ENCODE measurements around the gene GREB1.

Gene GREB1

DNA sequence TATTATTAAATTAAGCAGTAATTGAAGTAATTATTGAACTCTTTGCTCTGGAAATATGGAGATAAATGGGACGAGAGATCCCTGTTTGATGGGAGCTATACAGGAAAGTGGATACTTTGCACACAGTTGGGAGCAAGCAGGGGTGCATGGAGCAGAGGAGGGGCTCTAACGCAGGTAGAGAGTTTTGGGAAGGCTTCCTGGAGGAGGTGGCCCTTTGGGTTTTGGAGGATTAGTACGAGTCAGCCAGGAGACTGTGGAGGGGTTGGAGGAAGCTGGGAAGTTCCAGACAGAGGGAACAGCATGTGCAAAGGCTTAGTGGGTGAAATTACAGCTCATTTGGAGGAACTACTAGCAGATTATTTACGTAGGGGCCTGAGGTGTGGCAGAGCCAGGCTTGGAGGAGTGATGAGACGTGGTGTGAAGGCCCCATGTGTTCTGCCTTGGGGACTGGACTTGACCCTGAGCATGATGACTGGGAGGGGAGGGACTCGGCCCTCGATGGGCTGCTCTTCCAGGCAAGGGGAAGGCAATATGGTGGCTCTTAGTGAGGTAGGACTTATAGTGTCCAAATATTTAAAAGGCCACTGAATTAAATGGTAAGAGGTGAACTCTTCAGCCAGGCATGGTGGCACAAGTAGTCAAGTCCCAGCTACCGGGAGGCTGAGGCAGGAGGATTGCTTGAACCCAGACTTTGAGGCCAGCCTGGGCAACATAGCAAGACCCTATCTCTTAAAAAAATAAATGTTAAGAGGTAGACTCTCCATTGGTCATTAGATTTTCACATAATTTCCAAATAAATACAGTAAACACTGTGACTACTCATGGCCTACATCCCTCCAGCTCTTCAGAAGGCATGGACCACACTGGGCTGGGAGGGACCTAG, 30.2 kb downstream of the GREB1 start:
- no peak for DNase-seq

DNA sequence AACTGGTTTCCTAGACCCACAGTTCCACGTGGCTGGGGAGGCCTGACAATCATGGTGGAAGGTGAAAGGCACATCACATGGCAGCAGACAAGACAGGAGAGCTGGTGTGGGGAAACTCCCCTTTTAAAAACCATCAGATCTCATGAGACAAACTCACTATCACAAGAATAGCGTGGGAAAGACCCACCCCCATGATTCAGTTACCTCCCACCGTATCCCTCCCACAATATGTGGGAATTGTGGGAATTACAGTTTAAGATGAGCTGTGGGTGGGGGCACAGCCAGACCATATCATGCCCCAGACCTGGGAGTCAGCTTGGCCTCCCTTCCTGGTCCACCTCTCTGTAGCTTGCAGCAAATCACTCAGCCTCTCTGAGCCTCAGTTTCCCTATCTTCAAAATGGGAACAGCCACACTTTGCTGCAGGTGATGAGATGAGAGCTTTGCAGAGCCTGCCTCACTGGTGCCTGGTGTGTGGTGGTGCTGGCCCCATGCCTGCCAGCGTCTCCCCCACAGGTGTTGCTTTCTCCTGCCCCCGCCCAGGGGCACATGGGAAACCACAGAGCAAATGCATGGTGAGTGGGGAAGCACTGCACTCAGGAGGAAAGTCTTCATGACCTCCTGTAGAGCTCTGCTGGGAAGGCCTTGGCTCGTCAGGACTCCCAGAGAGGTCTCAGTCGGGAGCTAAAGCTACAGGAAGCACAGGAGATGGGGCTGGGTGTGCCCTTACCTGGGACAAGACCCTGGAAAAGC, 31.1 kb downstream of the GREB1 start:
- DNase-seq: no peak

DNA sequence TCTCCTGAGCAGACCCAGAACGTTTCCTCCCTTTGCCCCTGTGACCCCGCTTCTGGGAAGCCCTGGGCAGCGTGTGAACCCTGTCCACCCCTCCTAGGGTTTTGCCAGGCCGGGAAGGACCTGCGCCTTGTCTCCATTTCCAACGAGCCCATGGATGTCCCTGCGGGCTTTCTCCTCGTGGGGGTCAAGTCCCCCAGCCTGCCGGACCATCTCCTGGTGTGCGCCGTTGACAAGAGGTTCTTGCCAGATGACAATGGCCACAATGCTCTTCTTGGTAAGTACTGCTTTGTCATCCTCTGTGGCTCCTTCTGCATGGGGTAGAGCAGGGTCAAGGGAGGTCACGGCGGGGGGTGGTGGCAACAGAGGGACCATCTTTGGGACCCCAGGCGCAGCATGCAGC, 32.5 kb downstream of the GREB1 start:
- no peak for DNase-seq

- no peak for DNase-seq
Measured at GRCh38 chr2:11567631-11568031, 33.8 kb downstream of the GREB1 start.

DNA sequence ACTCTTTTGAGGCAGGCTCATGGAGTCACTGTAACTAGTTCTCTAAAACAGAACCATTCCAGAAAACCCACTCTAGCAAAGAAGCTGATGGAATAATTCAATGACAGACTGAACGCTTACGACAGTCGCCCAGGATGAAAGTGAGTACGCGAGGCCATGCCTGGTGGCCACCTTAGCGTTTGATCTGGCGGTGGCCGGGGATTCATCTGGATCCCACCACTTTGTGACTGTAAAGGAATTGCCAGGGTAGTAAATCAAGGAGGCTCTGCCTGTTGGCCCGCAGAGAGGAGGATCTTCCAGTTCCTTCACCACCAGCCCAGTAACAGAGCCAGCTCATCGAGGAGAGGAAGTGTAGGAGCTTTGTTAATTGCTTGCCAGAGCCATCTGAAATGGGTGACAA, 34.6 kb downstream of the GREB1 start:
- no peak for DNase-seq

DNA sequence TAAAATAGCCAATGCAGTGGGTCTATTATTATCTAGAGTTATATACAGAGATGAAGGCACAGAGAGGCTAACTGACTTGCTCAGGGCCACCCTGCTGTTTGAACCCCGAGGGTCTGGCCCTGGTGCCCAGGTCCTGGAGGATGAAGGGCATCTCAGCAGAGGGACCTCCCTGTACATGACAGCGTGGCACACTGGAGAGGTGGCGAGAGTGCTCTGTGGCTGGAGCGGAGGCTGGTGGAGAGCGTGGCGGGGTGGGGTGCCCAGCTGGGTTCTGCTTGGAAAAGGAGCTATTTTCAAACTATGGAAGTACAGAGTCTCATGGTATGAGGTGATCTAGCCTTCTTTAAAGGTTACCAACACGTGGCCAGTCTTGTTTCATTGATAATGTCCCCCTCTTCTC, 35.8 kb downstream of the GREB1 start:
- DNase-seq: no peak

DNA sequence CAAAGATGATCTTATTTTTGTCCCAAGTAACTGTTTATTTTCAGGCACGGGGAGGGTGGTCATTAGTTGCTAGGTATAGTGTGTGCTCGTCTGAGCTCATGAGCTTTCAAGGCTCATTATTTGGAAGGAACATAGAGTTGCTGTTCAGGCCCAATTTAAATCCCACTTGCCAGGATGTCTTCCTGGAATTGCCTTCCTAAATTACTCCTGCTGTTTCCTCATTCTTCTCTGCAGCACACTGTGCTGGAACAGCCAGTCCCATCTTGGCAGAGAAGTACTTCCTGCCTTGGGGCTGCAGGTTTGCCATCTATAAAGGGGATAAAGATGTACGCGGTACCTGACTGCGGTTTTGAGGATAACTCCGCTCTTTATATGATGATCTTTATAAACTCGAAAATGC, 37.3 kb downstream of the GREB1 start:
- DNase-seq: no peak

DNA sequence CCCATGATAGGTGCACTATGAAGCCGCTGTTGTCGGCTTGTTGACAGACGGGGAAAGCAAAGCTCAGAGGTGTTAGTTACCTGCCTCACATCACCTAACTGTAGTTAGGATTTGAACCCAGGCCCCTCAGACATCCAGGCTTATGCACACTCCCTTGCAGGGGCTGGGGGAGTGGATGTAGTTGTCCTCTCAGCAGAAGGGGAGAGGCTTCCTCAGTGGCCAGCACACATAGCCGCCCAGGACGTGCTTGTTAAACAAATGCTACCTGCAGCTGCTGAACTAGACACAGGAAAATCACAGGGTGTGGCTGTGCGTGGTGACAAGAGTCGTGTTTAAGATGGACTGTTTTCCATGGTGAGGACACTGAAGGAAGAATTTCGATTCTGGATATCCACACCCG, 39.2 kb downstream of the GREB1 start:
- peak; percentile 24 for DNase-seq

DNA sequence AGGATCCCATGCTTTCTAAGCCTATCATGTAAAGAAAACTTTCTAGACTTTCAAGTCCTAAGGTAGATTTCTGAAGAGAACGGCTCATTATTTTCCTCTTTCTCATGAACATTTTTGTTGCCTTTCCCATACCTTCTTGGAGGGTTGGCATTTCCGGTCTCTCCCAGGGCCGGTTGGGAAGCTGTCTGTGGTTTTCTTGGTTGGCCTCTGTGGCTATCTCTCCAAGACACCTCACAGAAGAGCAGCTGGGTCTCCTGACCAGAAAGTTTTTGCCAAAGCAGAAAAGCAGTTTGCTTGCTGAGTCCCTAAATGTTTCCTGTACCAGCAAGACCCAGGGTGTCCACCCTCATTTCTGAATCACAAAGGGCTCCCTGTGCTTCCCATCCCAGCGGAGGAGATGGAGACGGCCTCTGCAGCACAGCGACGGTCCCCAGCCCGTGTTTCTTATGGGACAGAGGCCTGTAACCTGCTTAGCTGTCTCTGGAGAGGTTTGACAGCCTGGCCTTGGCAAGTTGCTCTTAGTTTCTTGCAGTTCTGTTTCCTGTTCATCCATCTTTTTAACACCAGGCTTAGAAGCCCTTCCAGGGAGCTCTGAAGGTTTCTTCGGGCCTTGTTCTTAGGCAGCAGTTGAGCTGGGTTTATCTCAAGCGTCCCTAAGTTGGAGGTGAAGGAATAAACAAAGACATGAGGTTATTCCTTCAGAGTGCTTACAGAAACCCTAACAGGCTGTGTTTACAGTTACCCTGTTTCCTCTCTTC, 39.8 kb downstream of the GREB1 start:
- DNase-seq: no peak

- no peak for DNase-seq
Measured at GRCh38 chr2:11574176-11575046, 40.6 kb downstream of the GREB1 start.

DNA sequence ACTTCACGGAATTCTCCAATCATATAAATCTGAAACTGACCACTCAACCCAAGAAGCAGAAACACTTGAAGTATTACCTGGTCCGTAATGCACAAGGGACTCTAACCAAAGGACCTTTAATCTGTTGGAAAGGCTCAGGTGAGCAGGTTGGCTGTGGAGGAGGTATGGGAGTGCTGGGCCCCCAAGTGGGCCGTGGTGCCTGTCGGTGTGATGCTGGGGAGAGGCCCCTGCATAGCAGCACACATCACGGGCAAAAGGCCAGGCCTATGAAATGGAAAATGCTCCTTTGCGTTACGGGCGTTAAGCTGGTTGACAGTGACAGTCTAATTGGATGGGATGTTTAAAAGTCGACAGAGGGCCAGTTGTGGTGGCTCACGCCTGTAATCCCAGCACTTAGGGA, 42.6 kb downstream of the GREB1 start:
- DNase-seq: no peak

- no peak for DNase-seq
Measured at GRCh38 chr2:11577101-11577883, 43.4 kb downstream of the GREB1 start.

DNA sequence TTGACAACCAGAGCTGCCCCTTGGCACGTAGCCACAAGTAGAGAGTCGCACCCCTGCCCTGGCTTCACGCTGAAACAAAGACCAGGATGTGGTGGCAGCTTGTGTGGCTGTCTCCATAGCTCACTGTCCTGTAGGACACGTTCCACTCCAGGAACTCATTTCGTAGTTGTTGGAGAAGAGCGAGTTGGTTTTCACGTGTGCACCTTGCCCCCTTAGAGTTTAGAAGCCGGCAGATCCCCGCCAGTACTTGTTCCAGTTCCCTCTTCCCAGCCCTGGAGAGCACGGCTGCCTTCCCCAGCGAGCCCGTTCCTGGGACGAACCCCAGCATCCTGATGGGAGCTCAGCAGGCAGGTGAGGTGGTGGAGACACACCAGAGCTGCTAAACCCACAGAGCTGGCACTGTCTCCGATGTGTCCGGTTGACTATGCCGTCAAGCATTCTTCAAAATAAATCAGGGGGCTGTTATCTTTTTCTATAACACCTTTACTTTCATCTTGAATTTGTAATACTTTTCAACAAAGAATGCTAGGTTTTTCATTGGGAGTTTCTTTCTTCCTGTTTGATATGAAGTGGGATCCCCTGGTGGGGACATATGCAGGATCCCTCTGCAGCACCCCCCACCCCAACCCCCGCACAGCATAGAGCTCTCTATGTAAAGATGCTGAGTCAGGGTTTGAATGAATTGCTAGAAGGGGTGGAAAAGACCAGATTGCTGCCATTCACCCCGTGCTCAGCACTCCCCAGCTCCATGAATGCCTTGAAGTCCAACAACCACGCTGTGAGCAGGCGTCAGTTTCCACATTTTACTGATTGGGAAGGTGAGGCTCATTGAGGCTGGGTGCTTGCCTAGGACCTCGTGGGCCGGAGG, 44.5 kb downstream of the GREB1 start:
- DNase-seq: no peak

DNA sequence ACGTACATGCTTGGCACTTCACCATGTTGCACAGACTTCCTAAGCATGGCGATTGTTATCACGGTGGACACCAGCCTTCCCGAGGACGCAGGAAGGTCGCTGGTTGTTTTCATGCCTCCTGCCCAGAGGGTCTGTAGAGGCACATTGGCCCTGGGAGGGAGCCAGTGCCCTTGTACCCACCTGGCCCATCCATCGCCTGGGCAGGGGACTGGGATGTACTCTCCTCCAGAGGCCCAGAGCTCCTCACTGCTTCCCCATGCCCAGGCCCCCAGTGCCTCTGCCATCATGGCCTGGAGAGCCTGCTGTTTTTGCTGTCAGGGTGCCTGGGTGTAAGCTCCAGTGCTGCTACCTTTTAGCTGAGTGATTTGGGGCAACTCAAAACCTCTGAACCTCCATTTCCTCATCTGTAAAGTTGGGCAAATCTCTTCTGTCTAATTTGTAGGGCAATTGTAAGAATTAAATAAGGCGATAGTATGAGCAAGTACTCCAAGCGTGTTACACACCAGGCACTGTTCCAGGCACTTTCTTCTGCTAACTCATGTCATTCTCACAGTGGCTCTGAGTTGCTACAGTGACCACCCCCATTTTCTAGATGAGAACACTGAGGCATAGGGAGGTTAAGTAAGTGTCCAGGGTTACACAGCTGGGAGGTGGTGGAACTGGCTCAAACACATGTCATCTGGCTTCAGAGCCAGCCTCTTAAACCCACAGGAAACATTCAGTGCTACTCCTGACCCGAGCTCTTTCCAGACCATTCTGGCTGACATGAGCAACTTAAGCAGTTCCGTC, 45.3 kb downstream of the GREB1 start:
- DNase-seq: no peak

GRCh38 chr2:11579867-11580659, 46.2 kb downstream of the GREB1 start:
- no peak for DNase-seq

DNA sequence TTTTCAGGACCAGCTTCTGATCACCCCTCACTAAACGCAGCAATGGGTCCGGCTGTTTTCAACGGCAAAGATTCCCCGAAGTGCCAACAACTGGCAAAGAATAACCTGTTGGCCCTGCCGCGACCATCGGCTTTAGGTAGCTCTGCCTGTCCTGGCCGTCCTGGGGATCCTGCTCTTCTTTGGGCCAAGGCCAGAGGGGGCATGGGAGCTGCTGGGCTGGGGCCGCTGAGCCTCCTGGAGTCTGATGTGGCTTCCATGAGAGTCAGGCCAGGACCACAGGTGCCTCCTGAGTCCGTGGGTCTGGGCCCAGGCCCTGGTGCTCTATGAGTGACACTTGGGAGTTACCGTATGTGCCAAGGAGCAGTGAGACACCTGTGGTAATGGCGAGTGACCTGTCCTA, 46.9 kb downstream of the GREB1 start:
- DNase-seq: no peak

- DNase-seq: no peak
Measured at GRCh38 chr2:11581124-11581796, 47.4 kb downstream of the GREB1 start.

All from COR-L47 (cell line).